Measurements from ENCODE around the gene IFNG.

IFNG gene

GRCh38 chr12:68122236-68122920 is 37.2 kb downstream of the IFNG start:
- Histone ChIP-seq H3K27ac (ENCODE audit: low read depth, low read length, poor library complexity, severe bottlenecking) (no peak overlapping the region), H3F3A (ENCODE audit: insufficient read depth, low read length) (no peaks in the 10 kb centered on the region)

GRCh38 chr12:68121143-68121542 is 38.4 kb downstream of the IFNG start:
- no peak overlapping the region for H2AFZ ChIP-seq (ENCODE audit: low read length)
- no peak overlapping the region for H3K27ac ChIP-seq (ENCODE audit: low read depth, low read length, poor library complexity, severe bottlenecking)
- H3K9me3 ChIP-seq (ENCODE audit: low read length), result no peaks in the 10 kb centered on the region
- H3K9ac ChIP-seq (ENCODE audit: low read length), result no peak overlapping the region
- no peaks in the 10 kb centered on the region for H3K4me1 ChIP-seq (ENCODE audit: insufficient read depth, low read length, severe bottlenecking)
- no peaks in the 10 kb centered on the region for H3K27me3 ChIP-seq (ENCODE audit: insufficient read depth, low read length)
- no peak overlapping the region for H3K4me3 ChIP-seq (ENCODE audit: low read depth, low read length, poor library complexity, severe bottlenecking)
- H3K9me2 ChIP-seq (ENCODE audit: low read depth, low read length), result no peaks in the 10 kb centered on the region
- H3K36me3 ChIP-seq (ENCODE audit: insufficient read depth, low read length), result no peaks in the 10 kb centered on the region
- no peaks in the 10 kb centered on the region for H3F3A ChIP-seq (ENCODE audit: insufficient read depth, low read length)
- no peaks in the 10 kb centered on the region for H3K79me2 ChIP-seq (ENCODE audit: insufficient read depth, low read length)
- no peaks in the 10 kb centered on the region for H4K20me1 ChIP-seq (ENCODE audit: insufficient read depth, low read length)
- H3K4me2 ChIP-seq (ENCODE audit: low read length), result no peak overlapping the region
- TF ChIP-seq CTCF (IDR thresholded peaks at IDR 0.05; ENCODE audit: low read length) (no peak), EZH2 (IDR thresholded peaks at IDR 0.05; ENCODE audit: borderline replicate concordance, low read length) (no peak)

More at GRCh38 chr12:68122236-68122920, 37.2 kb downstream of the IFNG start:
- H3K9me2 ChIP-seq (ENCODE audit: low read depth, low read length), result no peaks in the 10 kb centered on the region
- H3K4me3 ChIP-seq (ENCODE audit: low read depth, low read length, poor library complexity, severe bottlenecking), result no peak overlapping the region
- no peaks in the 10 kb centered on the region for H3K9me3 ChIP-seq (ENCODE audit: low read length)
- no peaks in the 10 kb centered on the region for H3K27me3 ChIP-seq (ENCODE audit: insufficient read depth, low read length)
- no peaks in the 10 kb centered on the region for H3K79me2 ChIP-seq (ENCODE audit: insufficient read depth, low read length)
- no peaks in the 10 kb centered on the region for H4K20me1 ChIP-seq (ENCODE audit: insufficient read depth, low read length)
- no peak overlapping the region for H2AFZ ChIP-seq (ENCODE audit: low read length)
- H3K4me2 ChIP-seq (ENCODE audit: low read length), result no peak overlapping the region
- H3K4me1 ChIP-seq (ENCODE audit: insufficient read depth, low read length, severe bottlenecking), result no peaks in the 10 kb centered on the region
- H3K36me3 ChIP-seq (ENCODE audit: insufficient read depth, low read length), result no peaks in the 10 kb centered on the region
- no peak for TF ChIP-seq EZH2 (IDR thresholded peaks at IDR 0.05; ENCODE audit: borderline replicate concordance, low read length)
- no peak for TF ChIP-seq CTCF (IDR thresholded peaks at IDR 0.05; ENCODE audit: low read length)
- H3K9ac ChIP-seq (ENCODE audit: low read length), result no peak overlapping the region

- Histone ChIP-seq H3K4me2 (ENCODE audit: low read length) (no peak overlapping the region), H3K79me2 (ENCODE audit: insufficient read depth, low read length) (no peaks in the 10 kb centered on the region), H2AFZ (ENCODE audit: low read length) (no peak overlapping the region), H3K4me1 (ENCODE audit: insufficient read depth, low read length, severe bottlenecking) (no peaks in the 10 kb centered on the region), H3K27ac (ENCODE audit: low read depth, low read length, poor library complexity, severe bottlenecking) (no peak overlapping the region), H3K9me3 (ENCODE audit: low read length) (no peaks in the 10 kb centered on the region), H4K20me1 (ENCODE audit: insufficient read depth, low read length) (no peaks in the 10 kb centered on the region), H3K27me3 (ENCODE audit: insufficient read depth, low read length) (no peaks in the 10 kb centered on the region), H3K36me3 (ENCODE audit: insufficient read depth, low read length) (no peaks in the 10 kb centered on the region), H3K9me2 (ENCODE audit: low read depth, low read length) (no peaks in the 10 kb centered on the region), H3F3A (ENCODE audit: insufficient read depth, low read length) (no peaks in the 10 kb centered on the region), H3K9ac (ENCODE audit: low read length) (no peak overlapping the region), H3K4me3 (ENCODE audit: low read depth, low read length, poor library complexity, severe bottlenecking) (no peak overlapping the region)
- TF ChIP-seq CTCF (IDR thresholded peaks at IDR 0.05; ENCODE audit: low read length) (no peak), EZH2 (IDR thresholded peaks at IDR 0.05; ENCODE audit: borderline replicate concordance, low read length) (no peak)
Observed at GRCh38 chr12:68119724-68120211, 39.8 kb downstream of the IFNG start.
